GM18907 (cell line): ENCODE data around the gene RPL10.
A peak's percentile ranks its signal among the peaks of the same experiment; 100 is the strongest.

ENCODE experiments used
- ATAC-seq: cut with Tn5 transposase; IDR thresholded peaks from one replicate; pipeline ENCODE4 v1.9.1; 2021; ENCODE audit warnings: mild to moderate bottlenecking, moderate library complexity; ENCODE audit not compliant: unreplicated experiment

RPL10 gene

DNA sequence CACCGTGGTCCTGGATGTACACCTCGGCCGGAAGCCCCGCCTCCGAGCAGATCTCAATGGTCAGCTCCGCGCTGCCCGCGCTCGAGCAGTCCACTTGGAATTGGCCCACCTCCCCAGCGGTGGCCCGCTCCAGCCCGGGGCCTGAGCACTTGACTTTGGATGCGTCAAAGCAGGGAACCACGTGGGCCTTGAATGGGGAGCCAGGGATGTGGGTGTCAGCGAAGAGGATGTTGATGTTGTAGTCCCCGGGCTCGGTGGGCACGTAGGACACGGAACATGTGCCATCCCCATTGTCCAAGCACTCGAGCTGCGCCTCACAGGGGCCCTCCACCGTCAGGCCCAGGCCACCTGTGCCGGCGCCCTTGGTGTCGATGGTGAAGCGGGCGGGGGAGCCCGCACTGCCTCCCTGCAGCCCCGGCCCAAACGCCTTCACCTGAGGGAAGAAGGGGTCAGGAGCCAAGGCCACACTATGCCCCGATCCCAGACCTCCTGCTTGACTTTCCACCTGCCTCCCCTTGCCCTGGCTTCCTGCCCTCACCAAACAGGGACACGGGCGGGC is 37.9 kb upstream of the RPL10 start:
- ATAC-seq: no peak

GRCh38 chrX:154362085-154362742 is 36.0 kb upstream of the RPL10 start:
- no peak for ATAC-seq

DNA sequence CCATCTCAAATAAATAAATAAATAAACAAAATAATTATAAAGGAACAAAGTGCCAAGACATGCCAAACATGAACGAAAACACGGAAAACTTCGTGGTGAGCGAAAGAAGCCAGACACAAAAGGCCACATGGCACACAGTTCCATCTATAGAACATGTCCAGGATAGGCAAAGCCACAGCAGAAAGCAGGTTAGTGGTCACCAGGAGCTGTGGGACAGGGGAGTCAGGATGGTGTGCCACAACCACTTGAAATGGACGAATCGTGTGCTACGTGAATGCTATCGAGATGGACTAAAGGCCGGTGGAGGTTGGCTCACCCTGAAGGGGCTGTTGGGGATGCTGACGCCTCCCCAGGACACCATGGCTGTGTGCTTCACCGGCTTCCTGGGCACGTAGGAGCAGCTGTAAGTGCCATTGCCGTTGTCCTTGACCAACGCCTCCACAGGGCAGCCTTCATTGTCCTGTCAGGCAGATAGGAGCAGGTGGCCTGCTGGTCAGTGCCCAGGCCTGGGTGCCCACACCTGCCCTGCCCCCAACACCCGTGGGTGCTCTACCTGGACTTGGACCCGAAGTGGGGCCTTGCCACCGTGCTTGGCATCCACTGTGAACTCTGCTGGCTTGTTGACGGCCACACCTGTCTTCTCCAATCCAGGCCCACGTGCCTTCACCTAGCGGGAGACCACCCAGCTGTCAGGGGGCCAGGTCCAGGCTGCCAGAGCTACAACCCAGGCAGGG is 34.3 kb upstream of the RPL10 start:
- no peak for ATAC-seq

DNA sequence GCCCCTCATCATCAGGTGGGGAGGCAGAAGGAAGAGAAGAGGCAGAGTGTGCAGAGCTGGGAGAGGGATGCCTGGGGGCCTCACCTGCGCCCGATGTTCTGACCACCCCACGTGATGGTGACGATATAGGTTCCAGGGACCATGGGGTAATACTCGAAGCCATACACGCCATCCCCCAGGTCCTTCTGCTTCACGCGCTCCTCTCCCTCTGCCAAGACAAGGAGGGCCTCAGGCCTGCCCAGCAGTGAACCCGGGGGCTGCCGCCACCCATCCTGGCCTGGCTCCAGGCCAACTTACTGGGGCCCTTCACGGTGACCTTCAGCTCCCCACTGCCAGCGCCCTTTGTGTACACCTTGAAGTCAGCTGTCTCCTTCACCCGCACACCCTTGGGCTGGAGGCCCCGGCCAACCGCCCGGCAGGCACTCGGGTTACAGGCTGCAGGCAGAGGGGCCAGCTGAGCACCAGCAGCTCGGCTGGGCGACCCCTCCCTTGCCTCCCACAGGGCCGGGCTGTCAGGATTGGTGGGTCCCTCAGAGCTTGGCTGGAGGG is 33.1 kb upstream of the RPL10 start:
- ATAC-seq: no peak

DNA sequence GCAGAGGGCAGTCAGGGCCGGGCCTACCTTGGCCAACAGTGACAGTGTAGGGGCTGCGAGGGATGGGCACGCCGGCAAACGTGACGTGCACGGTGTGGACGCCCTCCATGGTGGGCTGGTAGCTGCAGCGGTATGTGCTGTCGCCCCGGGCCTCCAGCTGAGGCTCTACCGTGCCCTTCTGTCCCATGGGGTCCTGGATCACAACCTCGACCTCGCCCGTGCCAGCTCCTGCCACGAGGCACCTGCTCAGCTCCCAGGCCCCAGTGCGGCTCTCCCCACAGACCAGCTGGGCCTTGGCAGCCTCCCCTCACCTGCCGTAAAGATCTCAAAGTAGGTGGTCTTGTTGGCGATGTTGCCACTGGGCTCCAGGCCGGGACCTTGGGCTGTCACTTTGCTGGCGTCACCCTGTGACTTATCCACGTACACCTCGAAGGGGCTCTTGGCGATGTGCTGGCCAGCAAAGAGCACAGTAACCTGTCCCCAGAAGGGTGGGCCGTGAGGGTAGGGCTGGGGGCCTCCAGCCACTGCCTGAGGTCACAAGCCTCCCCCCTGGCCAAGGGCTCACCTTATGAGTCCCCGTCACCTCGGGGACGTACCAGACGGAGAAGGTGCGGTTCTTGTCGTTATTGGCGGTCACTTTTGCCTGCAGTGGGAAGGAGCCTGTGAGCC is 32.0 kb upstream of the RPL10 start:
- no peak for ATAC-seq

DNA sequence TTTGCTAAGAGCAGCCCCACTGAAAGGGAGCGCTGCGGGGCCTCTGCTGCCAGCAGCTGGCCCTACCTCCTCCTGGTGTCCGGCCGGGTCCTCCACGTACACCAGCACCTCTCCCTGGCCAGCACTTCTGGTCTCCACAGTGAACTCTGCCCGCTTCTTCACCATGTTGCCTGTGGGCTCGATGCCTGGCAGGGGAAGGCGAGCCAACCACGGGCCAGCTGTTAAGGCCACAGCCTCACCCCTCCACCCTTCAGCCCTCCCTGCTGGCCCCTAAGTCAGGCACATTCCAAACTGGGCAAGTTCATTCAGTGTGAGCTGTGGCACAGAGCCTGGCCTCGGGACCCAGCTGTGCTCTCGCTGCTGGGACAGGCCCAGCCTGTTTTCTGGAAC is 31.5 kb upstream of the RPL10 start:
- ATAC-seq: no peak

- ATAC-seq: no peak
Observed at GRCh38 chrX:154367474-154368308, 30.5 kb upstream of the RPL10 start.

DNA sequence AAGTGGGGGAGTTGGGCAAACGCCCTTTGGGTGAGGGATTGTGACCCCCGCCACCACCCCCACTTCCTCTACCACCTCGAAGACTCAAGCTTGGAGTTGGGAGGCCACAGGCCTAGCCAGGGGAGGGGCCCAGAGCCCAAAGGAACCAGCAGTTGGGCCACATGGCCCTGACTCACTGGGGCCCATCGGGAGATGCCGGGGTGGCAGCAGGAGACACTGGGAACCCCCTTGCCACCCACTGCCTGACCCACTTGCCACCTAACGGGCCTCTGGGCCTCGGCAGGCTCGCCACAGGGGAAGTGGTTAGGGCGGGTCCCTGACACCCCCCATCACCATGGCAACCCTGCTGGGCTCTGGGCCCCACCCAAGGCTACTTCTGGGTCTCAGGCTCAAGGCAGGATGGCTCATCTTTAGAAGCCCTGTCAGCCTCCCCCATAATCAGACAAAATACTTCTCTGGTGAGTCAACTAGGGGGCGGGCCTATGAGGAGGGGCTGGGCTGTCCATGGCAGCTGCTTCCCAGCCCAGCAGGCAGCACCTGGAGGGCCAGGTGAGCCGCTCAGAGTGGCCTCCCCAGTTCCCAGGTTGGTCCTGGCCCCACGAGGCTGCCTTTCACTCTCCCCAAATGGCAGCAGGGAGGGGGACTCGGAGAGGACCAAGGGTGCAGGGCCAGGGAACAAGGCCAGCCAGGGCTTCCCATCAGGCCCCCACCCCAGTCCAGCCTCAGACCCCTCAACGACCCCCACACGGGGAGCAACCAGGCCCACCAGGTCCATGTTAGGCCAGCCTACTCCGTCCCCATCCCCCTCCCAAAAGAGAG is 29.3 kb upstream of the RPL10 start:
- ATAC-seq: peak; percentile 24

DNA sequence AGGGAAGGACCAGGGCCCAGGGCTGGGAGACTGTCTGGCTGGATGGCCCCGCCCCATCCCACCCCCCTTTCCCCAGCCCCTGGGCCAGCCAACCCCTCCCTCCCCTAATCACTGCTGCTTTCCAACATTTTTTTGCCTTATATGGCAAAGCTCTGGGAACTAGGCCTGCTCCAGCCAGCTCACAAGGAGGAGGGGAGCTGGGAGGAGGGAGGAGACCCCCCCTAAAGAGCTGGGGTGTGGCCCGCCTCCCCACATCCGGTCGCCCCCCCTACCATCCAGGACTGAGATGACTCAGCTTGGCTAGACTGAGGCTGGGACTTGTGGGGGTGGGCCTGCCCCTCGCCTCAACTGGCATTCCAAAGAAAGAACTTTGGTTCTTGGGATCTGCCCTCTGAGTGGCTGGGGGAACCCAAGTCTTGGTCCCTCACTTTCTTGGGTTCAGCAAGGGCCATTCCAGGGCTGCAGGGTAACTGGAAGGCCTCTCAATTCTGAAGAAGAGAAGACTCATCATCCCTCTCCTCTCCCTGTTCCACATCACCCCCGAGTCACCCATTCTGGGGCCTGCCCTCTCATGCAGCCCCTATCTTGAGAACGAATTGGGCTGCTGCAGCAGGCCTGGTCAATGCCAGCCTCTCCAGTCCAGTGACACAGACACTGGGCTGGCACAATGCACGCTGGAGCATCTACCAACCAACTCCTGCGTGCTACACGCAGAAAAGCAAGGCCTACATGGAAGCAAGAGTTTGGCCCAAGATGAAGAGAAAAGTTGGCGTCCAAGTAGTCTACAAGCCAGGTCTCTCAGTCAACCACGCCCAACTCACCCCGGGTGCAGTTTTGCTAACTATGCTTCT is 28.5 kb upstream of the RPL10 start:
- no peak for ATAC-seq

DNA sequence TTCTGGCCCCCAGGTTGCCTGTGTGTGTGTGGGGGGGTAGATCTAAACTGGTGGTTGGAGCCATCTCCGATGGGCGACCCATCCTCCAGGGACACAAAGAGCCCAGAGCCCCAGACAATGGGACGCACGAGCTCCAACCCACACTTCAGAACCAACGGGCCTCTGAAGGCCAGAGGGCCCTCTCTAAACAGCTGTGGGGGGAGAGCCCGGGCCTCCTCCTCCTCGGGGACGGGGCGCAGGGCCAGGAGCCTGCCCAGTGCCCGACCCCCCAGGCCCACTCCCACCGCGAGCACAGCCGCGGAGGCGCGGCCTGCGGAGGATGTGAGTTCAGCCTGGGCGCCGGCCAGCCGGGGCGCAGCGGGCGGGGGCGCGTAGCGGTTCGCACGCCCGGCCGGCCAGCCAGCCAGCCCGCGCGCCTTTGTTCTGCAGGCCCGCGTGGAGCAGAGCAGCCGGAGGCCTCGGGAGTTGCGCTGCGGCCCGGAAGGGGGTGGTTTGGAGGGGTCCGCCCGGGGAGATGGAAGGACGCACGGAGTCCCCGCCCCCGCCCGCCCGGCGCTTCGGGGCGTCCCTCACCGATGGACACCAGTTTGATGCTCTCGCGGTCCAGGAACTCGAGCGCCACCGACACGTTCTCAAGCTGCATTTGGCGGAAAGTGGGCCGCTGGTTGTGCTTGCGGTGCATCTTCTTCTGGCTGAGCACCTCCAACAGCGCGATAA is 27.7 kb upstream of the RPL10 start:
- ATAC-seq: peak; percentile 1

- ATAC-seq: peak; percentile 45
Observed at GRCh38 chrX:154371017-154371788, 27.0 kb upstream of the RPL10 start.

DNA sequence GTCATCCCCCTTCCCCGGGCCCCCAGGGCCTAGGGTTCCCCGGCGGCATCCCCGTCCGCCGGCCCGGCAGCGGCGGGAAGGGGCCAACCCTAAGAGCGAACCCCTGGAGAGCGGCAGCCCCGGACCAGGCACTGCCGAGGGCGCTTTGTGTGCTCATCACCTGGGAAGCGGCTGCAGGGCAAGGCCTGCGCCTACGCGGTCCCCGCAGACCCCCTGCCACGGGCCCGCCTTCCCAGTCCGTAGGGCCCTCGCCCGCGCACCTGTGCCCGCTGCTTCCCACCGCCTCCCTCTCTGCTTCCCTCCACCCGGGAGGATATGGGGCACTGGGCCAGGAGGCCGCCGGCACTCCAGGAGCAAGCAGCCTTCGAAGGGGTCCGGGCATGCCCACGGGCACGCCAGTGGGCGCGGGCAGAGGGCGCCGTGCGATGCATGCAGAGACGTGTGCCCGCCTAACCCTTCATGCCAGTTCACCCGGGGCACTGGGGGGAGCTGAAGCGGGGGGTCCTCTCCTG is 26.3 kb upstream of the RPL10 start:
- no peak for ATAC-seq

DNA sequence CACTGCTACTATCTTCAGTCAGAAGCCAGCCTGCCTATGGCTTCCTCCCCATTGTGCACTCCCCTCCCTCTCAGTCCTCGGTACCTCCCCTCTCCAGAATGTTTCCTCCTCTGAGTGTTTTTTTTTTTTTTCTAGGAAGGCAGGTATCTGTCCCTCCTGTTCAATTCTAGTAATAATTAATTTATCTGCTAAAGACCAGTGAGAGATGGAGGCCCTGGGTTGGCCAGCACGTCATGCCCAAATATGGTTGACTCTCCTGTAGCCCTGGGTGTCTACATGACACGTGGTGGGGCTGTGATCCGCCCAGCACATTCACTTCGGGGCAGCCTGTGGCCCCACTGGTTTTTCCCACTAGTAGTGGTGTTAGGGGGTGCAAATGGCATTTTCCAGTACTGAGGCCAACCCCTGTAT is 25.6 kb upstream of the RPL10 start:
- ATAC-seq: no peak

DNA sequence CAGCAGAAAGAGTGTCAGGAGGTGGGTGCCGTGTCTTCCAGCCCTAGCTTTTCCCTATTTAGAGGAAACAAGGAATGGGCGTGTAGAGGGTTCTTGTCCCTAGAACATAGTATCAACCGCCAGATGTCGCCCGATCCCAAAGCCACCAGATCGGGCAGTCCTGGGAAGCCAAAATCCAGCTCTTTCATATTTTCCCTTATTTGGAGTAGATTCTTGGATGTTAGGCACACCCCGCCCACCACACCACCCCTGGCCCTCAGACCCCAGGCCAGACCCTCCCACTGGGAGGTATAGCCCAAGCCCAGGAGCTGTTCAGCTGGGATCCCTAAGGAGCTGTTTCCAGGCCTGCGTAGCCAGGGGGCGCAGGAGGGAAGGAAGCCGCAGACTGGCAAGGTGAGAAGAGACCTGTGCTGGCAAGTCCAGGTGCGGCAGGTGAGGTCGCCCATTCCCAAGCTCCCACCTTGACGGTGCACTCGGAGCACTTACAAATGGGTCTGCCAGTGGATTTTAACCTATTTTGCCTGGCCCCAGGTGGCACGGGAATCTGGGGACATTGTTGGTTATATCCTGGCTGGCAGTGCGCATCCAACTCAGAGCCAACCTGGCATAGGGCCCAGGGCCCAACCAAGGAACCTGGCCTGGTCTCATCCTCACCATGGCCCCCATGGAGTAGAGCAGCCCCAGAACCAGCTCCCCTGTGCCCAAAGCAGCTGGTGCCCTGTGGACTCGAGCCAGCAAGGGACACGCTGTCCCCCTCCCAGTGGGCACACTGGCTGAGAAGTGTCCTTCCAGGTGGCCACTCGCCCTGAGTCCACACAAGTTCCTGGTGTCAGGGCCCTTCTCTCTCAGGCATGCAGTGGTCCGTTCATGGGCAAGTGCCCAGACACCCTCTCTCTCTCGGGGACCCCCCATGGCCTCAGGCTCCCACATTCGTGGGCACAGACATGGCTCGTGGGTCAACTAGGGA is 24.6 kb upstream of the RPL10 start:
- no peak for ATAC-seq

- no peak for ATAC-seq
Observed at GRCh38 chrX:154374313-154375155, 23.6 kb upstream of the RPL10 start, which contains the start of gene FLNA. Gene FLNA, minus strand, starts transcription at chrX:154374634. Its CDS starts 3,389 bp downstream, at chrX:154371245.
